ENCODE results near the gene SOX13.

SOX13 gene

DNA sequence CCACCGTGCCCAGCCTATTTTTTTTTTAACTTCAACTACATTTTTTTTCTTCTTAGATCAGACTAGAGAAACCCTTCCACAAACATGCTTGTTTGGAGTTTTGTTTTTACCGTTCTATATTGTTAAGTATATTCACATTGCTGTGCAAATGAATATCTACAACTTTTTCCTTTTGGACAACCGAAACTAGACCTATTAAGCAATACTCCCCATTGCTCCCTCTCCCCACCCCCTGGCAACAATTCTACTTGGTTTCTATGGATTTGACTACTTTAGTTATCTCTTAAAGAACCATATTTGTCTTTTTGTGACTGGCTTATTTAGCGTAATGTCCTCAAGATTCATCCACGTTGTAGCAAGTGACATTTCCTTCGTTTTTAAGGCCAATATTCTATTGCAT, 59.8 kb downstream of the SOX13 start:
- no peak for DNase-seq

DNA sequence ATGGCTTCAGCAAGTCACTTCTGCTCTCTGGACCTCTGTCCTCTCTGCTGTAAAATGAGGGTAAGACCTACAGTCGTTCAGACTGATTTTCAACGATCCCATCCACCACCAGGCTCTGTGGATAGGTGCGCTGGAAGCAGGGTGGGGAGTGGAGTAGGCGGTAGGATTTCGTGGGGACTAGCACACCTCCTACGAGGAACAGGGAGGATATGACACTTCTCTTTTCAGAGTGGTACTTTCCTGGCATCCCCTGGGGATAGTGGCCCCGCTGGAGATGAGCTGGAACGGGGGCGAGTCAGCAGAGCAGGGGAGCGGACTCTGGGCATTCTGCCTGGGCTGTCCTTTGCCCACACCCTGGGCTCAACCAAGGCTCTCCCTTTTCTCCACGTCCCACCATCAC, 61.2 kb downstream of the SOX13 start:
- no peak for DNase-seq

DNA sequence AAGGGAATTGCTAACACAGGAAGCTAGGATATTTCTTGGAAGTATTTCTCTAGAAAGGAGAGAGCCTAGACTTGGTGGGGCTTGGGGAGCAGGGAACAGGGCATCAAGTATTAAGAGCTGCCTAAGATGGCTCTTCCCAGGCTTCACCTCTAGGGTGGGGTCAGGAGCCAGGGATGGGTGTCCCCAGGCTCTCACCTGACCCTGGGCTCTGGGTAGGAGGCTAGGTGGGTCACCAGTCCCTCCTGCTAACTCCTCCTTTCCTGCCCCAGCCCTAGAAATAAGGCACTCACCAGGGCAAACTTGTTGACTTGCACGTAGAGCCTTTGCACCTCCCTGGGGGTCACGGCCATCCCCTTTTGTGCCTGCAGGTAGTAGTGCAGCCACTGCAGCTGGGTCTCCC, 63.9 kb downstream of the SOX13 start:
- no peak for DNase-seq

DNA sequence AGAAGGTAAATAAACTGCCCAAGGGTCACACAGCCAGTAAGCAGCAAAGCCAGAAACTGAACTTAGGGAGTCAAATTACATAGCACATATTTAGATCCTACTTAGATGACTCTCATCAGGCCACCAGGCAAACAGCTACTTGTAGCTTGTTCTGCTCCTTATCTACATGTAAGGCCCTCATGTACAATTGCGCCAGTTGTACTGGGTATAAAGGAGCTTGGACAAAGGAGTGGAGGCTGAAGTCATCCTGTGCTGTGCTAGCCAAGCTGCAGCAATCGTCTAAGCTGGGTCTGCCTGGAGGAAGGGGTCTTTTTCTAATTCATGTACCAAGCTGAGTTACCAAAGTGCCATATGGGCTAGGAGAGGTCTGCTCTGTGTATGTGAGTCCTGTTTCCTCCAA, 66.2 kb downstream of the SOX13 start:
- no peak for DNase-seq

DNA sequence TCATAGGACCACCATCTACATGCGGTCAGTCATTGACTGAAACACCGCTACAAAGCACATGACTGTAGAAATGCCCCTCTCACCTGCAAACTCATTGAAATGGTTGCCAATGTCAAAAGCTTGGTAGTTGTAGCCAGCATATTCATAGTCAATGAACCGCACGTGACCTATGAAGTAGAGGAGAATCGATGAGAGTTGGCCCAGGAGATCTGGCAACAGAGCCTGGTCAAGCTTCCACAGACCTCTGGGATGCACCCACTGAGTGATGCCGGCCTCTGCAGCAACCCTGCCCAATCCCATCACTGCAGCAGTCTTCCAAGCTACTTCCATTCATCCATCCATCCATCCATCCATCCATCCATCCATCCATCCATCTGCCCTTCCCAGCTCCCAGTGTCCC, 67.0 kb downstream of the SOX13 start:
- DNase-seq = no peak

DNA sequence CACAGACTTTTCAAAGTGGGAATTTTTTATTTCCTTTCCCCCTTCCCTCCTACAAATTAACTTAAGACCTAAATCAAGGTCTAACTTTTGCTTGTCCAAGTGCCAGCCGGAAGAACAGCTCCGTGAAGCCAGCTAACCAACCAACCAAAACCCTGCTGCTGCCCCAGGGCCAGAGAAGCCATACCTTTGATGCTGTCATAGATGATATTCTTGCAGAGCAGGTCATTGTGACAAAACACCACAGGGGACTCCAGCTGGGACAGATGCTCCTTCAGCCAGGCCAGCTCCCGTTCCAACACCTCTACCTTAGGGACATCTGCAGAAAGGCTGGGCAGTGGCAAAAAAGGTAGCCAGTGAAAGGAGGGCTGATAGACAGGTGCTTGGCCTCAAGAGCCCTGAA, 68.2 kb downstream of the SOX13 start:
- DNase-seq = no peak

DNA sequence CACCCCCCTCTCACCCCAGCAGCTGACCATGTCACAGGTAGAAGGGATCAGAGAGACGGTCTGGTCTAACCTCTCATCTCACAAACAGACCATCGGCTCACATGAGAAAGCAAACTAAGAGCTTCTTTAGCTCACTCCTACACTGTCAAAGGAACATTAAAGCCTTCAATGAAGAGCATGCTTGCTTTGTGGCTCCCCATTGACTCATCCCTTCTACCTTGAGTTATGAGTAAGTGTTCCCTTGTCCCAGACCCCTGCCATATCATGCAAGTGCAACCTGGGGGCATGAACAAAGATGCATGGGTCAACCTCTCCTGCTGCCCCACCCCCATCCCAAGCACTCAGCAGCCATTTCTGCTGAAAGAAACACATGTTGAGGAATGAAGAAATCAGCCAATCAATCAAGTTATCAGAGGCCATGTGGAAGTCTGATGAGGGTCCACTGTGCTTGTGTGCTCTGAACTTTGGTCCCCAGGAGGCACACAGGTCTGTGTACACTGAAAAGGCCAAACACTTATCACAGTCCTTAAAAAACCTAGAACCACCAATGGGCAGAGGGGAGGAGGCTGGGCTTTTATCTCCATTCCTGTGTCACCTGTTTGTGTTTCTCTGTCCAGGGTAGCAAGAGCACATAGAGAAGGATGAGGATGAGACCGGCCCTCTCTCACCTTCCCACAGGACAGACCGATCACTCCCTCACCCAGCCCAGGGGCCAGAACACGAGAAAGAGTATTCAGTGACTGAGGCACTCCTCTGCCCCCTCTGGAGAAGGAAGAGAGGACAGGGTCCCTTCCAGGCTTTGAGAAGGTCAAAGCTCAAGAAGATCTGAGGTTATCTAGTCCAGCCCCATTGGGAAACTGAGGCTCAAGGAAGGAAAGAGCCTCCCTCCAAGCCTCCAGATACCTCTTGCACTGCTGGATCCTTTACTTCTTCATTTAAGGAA, 69.4 kb downstream of the SOX13 start:
- DNase-seq = no peak

DNA sequence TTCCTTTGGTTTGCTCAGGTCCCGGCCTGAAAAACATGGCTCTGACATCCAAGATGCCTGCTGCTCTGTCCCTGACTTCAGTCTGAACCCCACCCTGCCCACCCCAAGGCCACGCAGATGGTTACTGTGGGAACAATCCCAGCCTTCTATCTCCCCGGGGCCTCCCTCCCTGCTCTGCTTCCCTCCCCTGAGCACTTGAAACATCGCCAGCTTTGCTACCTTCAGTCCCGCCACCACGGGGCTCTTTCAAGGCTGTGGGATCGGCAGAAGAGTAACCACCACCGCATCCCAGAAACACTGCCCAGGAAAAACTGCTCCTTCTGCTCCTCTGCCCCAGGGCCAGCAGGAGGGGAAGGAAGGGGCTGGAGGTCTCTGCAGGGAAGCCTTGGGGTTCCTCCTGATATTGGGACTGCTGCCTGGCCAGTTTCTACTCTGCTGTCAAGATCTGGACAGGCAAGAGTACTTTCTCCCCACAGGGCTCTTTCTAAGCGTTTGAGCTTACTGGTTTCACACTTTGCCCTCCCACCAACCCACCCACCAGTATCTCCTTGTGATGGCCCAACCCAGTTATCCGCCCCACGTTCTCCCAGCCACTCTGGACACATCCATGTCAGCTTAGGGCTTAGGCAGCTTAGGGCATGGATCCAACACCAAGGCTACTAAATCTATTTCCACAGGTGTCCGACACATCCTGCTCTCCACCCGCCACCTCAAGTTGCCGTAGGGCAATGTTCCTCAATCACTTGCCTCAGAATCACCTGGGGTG, 70.5 kb downstream of the SOX13 start:
- no peak for DNase-seq

DNA sequence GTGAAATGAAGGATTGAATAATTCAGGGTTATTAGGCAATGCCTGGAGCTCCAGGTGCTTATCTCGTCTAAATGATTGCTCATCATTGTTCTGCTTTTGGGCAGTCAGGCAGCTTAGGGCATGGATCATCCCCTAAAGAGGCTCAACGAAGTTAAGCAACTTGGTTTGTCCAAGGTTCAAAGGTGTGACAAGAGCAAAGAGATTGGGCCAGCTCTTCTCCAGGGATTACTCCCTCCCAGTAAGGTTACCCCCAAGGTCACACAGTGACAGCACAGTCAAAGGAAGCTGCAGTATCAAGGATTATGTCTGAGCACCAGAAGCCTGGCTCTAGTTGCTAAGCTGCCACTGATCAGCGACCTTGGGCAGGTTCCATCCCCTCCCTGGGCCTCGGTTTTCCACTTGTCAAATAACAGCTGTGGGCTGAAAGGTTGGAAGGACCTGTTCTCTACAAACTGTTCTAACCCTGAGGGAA, 72.2 kb downstream of the SOX13 start:
- DNase-seq = no peak

DNA sequence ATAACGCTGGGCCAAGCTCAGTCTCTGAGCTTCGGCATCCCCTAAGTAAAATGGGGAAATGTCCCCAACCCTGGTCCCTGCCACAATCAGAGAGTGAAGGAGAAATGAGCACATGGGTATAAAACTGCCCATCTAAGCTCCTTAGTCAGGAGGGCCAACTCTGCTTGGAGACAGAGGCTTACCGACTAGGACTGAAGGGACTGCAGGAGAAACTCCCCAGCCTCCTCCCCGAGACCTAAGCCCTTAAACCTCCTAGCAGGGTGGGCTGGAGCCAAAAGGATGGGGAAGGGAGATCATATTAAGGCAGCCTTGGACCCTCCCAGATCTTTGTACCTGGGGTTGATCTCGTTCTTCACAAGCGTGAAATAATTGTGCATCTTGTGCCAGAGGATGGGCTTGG, 73.4 kb downstream of the SOX13 start:
- no peak for DNase-seq

DNA sequence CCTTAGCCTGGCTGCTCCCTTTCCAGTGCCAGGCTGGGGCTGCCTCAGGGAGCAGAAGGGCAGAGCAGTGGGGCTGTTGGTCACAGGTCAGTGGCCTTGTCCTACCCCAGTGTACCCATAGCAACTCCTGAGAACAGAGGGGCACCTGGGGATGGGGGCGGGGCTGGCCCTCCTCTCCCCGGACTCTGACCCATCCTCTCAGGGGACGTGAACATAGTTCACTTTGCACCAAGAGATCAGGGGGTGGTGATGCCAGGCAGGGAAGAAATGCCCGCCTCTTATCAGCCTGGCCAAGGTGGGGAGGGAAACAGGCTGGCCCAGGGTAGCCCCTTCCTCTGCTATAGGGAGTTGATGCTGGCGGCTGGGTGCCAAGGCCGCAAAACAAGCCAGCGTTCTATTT, 74.0 kb downstream of the SOX13 start:
- DNase-seq = no peak

DNA sequence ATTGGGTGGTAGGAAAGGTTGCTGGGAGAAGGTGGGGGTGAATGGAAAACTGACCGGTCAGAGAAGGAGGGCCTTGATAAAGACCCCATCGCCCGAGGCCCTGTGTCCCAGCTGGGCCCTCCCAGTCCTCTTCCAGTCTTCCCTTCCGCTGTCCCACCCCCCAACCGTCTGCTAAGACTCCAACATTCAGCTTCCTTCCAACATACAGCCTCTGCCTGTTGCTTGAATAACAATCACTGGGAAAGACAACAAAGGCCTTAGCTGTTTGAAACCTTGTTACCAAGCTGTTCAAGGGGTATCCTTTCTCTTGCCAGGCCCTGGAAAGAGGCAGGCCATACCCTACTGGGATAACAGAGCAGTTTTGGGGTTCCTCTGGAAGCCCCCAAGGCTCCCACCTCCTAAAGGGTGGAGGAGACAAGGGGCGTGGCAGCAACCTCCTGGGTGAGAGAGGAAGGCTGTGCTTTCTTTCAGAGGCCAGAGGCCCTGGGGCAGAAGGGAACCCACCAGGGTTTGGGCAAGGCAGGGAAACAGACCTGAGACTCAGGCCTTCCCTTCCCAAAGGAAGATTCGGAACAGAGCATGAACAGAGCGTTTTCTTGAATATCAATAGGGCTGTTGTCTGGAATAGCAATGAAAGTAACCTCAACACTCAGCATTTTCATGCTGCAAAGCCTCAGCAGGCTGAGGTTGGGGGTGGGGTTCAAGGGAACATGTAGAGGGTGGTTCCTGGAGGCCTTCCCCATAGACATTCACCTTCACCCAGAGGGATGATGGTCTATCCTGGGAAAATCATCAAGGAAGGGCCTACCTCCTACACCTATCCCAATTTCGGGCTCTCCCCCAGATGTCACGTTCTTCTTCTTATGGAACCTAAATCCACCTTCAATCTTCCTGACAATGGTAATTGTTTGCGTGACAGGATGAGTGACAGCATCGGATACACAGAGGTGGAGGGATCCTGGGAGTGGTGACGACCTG, 74.8 kb downstream of the SOX13 start:
- DNase-seq = no peak

DNA sequence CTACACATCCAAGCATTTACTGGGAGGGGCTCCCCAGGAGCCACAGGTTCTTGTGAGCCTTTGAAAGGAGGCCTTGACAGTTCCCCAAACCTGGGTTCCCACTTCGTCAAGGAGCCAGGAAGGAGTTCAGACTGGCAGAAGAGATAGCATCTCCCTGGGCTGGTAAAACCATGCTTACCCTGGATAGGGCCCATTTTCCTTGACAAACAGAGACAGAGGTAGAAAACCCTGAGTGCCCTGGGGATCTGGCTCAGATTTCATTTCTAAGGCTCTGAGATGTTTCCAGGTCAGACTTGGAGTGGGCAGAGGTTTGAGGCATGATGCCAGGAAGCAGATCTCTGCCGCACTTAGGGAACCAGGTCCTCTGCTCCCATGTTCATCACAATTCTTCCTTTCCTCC, 76.2 kb downstream of the SOX13 start:
- DNase-seq = no peak

DNA sequence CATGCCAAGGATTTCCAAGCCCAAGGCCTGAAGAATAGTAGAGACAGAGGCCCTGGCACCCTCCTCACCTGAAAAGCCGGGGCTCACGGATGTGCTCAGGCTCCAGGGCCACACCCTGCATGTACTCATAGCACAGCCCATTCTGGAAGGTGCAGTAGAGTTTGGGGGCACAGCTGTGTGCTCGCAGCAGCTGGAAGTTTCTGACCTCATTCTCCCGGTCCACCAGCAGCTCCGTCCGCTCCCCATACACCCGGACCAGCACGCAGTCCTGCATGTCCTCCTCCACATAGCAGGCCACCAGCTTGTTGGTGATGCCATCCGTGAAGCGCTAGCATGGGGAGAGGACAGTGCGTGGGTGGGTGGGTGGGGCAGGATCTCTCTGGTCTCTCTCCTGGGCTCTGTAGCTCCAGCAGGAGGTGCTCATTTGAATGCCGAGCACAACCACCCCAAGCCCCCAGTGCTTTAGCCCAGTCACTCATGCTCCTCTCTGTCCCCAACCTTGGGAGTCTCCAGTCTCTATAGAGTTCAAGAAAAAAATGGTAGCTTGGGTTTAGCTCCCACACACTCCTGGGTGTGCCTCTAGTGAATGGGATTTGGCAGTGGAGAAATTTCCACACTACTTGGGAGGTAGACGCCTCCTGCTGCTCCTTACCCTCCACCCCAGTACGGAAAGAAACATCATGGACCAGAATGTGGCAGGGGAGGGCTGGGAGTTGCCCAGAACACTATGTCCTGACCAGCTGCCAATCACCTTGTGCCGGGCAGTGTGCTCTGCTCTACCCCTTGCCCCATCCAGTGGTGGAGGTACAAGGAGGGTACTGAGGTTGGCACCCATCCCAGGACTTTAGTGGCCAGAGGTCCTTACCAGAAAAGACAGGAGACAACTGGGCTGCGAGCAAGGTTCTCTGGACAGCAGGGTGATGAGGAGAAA, 77.0 kb downstream of the SOX13 start:
- DNase-seq = no peak

DNA sequence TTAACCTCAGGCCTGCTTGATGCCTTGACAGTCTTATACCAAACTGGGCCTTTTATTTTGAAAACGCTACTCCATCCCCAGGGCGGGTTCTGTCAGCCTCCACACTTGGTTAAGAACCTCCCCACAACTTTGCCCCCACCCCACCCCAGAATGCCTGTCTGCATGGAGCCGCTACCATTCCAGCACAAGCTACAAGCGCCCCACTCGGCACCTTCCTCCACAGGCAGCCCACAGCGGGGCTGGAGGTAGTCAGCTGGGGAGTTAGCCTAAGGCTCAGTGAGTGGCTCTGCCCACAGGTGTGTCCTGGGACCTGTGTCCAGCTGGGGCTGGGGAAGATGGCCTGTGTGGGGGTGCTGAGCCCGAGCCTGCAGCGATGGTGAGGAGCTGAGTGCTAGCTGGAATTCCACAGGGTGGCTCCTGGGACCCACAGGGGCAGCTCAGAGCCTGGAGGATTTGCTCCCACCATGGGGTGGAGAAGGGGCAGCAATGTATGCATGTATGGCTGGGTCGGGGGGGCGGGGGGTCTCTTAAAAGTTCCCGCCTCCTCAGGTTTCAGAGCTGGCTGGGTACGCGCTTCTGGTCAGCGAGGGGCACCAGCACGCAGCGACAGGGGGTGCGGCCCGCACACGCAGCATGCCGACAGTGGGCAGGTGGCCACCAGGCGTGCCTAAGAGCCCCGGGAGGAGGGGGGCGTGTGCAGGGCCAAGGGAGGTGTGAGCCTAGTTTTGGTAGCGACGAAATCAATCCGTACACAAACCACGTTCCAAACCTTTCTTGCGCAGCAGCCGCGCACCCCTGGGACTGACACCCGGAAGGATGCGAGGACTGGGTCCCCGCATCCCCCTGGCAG, 78.0 kb downstream of the SOX13 start:
- DNase-seq = no peak

DNA sequence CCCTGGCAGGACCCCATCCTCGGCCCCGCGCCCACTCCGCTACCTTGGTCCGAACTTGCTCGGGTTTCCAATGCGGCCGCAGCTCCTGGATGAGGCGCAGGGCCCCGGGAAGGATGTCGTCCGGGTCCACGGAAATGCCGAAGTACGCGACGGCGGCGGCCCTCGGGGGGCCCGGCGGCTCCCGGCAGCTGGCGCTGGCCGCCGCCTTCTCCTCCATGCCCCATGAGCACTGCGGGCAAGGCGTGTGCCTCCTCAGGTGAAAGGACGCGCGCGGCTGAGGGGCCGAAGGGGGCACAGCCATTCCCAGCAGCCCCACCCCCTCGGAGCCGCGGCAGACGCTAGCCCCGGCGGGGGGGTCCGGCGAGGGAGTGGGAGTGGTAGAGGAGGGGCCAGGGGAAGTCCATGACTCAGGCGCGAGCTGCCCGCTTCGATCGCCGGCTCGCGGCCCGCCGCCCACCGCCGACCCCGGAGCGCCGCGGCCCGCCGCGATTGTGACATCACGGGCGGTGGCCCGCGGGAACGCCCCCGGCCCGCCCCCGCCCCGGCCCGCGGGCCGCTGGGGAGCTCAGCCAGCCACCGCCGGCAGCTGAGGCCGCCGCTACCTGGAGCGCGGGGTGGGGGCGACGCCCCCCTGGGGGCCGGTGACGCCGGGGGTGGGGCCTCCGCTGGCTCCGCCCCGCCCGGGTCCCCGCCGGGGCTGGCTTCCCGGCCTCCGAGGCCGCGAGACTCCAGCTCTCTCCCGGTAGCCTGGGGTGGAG, 78.8 kb downstream of the SOX13 start, which contains the start of gene ETNK2:
TSS of gene ETNK2 (minus strand) at position 493 of the 758 bp plus-strand sequence. CDS start at position 301, 192 bp downstream.
- DNase-seq = peak; percentile 69

DNA sequence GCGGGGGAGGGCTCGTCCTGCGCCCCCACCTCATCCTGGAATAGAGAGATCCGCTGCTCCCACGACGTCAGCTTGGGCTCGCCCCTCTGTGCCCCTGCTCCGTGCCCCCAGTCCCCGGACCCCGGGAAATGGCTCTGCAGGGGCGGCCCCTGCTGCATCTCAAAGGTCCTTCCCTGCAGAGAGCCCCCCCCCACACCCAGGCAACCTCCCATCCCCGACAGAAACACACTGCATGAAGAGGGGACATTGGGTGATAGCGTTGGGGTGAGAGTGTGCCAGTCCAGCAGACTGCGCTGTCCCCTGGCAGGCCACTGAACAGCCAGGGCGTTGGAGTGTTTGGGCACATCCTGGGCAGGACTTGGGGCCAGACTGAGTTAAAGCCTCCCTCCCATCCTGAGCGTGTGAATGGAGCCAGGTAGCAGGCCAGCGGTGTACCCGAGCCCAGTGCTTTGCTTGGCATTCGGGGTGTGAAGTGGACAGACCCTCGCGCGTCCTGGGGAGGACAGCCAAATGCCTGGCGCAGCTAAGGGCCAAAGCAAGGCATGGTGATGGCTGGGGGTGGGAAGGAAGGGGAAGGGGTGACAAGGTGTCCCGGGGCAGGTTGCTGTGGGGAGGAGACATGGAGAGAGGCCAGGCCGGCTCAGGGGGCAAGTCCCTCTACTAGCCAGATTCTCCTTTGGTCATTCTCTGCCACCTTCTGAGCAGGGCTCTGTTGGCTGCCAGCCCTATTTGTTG, 79.6 kb downstream of the SOX13 start:
- DNase-seq = no peak

DNA sequence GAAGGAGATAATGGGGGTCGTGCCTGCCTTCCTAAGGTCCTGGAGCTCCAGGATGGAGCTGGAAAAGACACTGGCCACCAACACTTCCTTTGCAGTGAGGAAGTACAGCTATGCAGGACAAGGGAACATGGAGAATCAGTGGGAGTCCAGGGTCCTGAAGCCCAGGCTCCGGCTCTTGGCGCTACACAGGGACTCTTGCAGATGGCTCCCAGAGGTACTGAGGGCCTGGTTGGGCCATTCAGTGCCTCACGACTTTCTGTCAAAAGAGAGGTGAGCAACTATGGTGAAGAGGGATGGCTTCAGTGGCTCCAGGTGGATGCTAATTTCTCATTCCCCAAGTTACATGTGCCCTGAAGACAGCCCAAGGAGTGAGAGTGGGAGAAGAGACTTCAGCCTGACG, 80.8 kb downstream of the SOX13 start:
- DNase-seq = no peak

Data from NCI-H2171 treated with DMSO at 0.1 percent for 48 hours (cell line).